HepG2 (cell line): ENCODE results near the gene USP10. TPM values are rescaled to one million over a fixed set of nuclear protein-coding genes. Genes with fewer than 3 reads are reported as not detected.

Experiments
- BATF2 ChIP-seq: sonication (generic); formaldehyde crosslinking; IDR thresholded peaks from 2 replicates; pipeline ENCODE4 v1.8.0; 2022; ENCODE audit warnings: mild to moderate bottlenecking, missing genetic modification reagents, moderate library complexity
- E2F2 ChIP-seq: sonication (generic); formaldehyde crosslinking; IDR thresholded peaks from 2 replicates; pipeline ENCODE4 v1.4.0; 2020; ENCODE audit warnings: missing genetic modification reagents, borderline replicate concordance
- ELF3 ChIP-seq: IDR thresholded peaks from 2 replicates; pipeline ENCODE4 v1.6.1; 2016; ENCODE audit warnings: missing genetic modification reagents, missing compliant biosample characterization
- HDAC2 ChIP-seq: sonication (generic); formaldehyde crosslinking; IDR thresholded peaks from 2 replicates; pipeline ENCODE4 v1.4.0; 2020; ENCODE audit warnings: missing genetic modification reagents
- HNRNPK ChIP-seq: fragments of 200-400 bp; formaldehyde crosslinking; IDR thresholded peaks from 2 replicates; pipeline ENCODE4 v1.6.1; 2018; ENCODE audit warnings: low read length, low read depth, moderate library complexity, mild to moderate bottlenecking; ENCODE audit not compliant: poor library complexity, severe bottlenecking
- JUND ChIP-seq: sonication (generic); formaldehyde crosslinking; IDR thresholded peaks from 2 replicates; pipeline ENCODE4 v1.8.0; 2022; ENCODE audit warnings: mild to moderate bottlenecking, missing genetic modification reagents
- LBX2 ChIP-seq: sonication (generic); formaldehyde crosslinking; IDR thresholded peaks from 2 replicates; pipeline ENCODE4 v1.5.0; 2020; ENCODE audit warnings: missing genetic modification reagents, mild to moderate bottlenecking, borderline replicate concordance
- MATR3 ChIP-seq: sonication (generic); formaldehyde crosslinking; IDR thresholded peaks from 2 replicates; pipeline ENCODE4 v1.4.0; 2020; ENCODE audit warnings: missing genetic modification reagents
- MNT ChIP-seq: fragments of 450-650 bp; IDR thresholded peaks from 2 replicates; pipeline ENCODE4 v1.6.1; 2016
- MXI1 ChIP-seq: IDR thresholded peaks from 3 replicates; pipeline ENCODE4 v1.6.1; 2012; ENCODE audit warnings: low read depth, low read length, inconsistent platforms, borderline replicate concordance
- NKX3-1 ChIP-seq: sonication (generic); formaldehyde crosslinking; IDR thresholded peaks from 2 replicates; pipeline ENCODE4 v1.5.0; 2020; ENCODE audit warnings: missing genetic modification reagents
- PCBP2 ChIP-seq: fragments of 200-400 bp; formaldehyde crosslinking; optimal IDR thresholded peaks from 2 replicates; pipeline ENCODE3; 2018; ENCODE audit warnings: low read length, low read depth; ENCODE audit not compliant: poor library complexity, severe bottlenecking
- POLR2A ChIP-seq, 2 experiments: IDR thresholded peaks; 2 replicates each; pipeline ENCODE4 v1.6.1; 2011; ENCODE audit warnings: low read depth in 2 of 2, low read length in 2 of 2, mild to moderate bottlenecking in 1 of 2, moderate library complexity in 1 of 2; ENCODE audit not compliant: insufficient read depth in 1 of 2
- POLR2AphosphoS5 ChIP-seq: IDR thresholded peaks from 2 replicates; pipeline ENCODE4 v1.6.1; 2012; ENCODE audit warnings: low read depth, low read length
- RAD21 ChIP-seq: fragments of 450-650 bp; formaldehyde crosslinking; IDR thresholded peaks from 2 replicates; pipeline ENCODE4 v1.5.0; 2020; ENCODE audit warnings: mild to moderate bottlenecking
- SAP130 ChIP-seq: IDR thresholded peaks from 2 replicates; pipeline ENCODE4 v1.6.1; 2016; ENCODE audit warnings: low read depth
- SKI ChIP-seq: fragments of 450-650 bp; IDR thresholded peaks from one replicate; pipeline ENCODE4 v1.6.1; 2018; ENCODE audit warnings: mild to moderate bottlenecking; ENCODE audit not compliant: partially characterized antibody
- SRSF9 ChIP-seq: fragments of 200-400 bp; formaldehyde crosslinking; IDR thresholded peaks from 2 replicates; pipeline ENCODE4 v1.6.1; 2018; ENCODE audit warnings: borderline replicate concordance, mild to moderate bottlenecking, low read depth, low read length; ENCODE audit not compliant: insufficient read depth, poor library complexity, severe bottlenecking
- TAF1 ChIP-seq: sonication (generic); formaldehyde crosslinking; IDR thresholded peaks from 2 replicates; pipeline ENCODE4 v1.4.0; 2020; ENCODE audit warnings: missing genetic modification reagents
- TEF ChIP-seq: sonication (generic); formaldehyde crosslinking; IDR thresholded peaks from 2 replicates; pipeline ENCODE4 v1.5.0; 2020; ENCODE audit warnings: missing genetic modification reagents
- ZFP36L1 ChIP-seq: sonication (generic); formaldehyde crosslinking; IDR thresholded peaks from 2 replicates; pipeline ENCODE4 v1.8.0; 2022; ENCODE audit warnings: mild to moderate bottlenecking, missing genetic modification reagents, moderate library complexity
- ZNF30 ChIP-seq: sonication (generic); formaldehyde crosslinking; IDR thresholded peaks from 2 replicates; pipeline ENCODE4 v1.5.0; 2020; ENCODE audit warnings: mild to moderate bottlenecking, missing genetic modification reagents
- ZNF441 ChIP-seq: sonication (generic); formaldehyde crosslinking; IDR thresholded peaks from 2 replicates; pipeline ENCODE4 v1.7.0; 2021; ENCODE audit warnings: missing genetic modification reagents, borderline replicate concordance
- ZNF501 ChIP-seq: sonication (generic); formaldehyde crosslinking; IDR thresholded peaks from 2 replicates; pipeline ENCODE4 v1.5.1; 2020; ENCODE audit warnings: mild to moderate bottlenecking, moderate library complexity, missing genetic modification reagents
- polyA plus RNA-seq, 8 experiments: library from polyadenylated mRNA; depleted of rRNA in 3 of 8; stranded (reverse) in 7 of 8; unstranded in 1 of 8; fragments of >200 nt; fragmentation: Illumina TruSeq in 4 of 8; extraction: Trizol in 4 of 8; gene quantifications; 2 replicates each; pipeline versions ENCODE4 v1.2.1 to v1.2.3, GENCODE V29; 2011 to 2016; ENCODE audit warnings: low read depth in 4 of 8, missing spikeins in 1 of 8, mixed read lengths in 1 of 8; ENCODE audit not compliant: insufficient read depth in 1 of 8
- total RNA-seq, 5 experiments: library from RNA; depleted of rRNA; stranded (reverse); fragments of >200 nt; fragmentation: Illumina TruSeq; extraction: Trizol; gene quantifications; 2 replicates each; pipeline ENCODE4 v1.2.3, GENCODE V29; 2016; ENCODE audit warnings: low read depth in 1 of 5
- TF ChIP-seq, protein P1 (sequence below): sonication (generic); formaldehyde crosslinking; IDR thresholded peaks from 2 replicates; pipeline ENCODE4 v1.9.0; 2022; ENCODE audit warnings: missing genetic modification reagents, mild to moderate bottlenecking, borderline replicate concordance

The USP10 gene
- total and polyA plus RNA-seq, 2 of the 13 experiments (the other 11 are each of a cell fraction or from before 2014, with no cell fraction given) = 79.1 to 122 TPM

GRCh38 chr16:84819644-84820304 is 120.0 kb downstream of the USP10 start, which contains the start of gene CRISPLD2 (continued):
- TF ChIP-seq SAP130 (CRISPR knock-in tag) (peak; percentile 34; the same call in 1 of the 2 replicates), JUND (CRISPR knock-in tag) (no peak), HNRNPK (no peak), MNT (no peak), ZNF441 (CRISPR knock-in tag) (peak; percentile 19; the same call in 1 of the 2 replicates), HDAC2 (CRISPR knock-in tag) (no peak), NKX3-1 (no peak), ZFP36L1 (CRISPR knock-in tag) (no peak), SKI (no peak), POLR2AphosphoS5 (no peak), MATR3 (CRISPR knock-in tag) (peak; percentile 18; the same call in 1 of the 2 replicates), POLR2A (IDR thresholded peaks at IDR 0.05; ENCODE audit: insufficient read depth in 1 of 2, low read depth in 2 of 2, low read length in 2 of 2) (peak; percentile 63 to 80; a peak in 3 of 4 replicates), BATF2 (no peak), MXI1 (peak; percentile 49; the same call in 1 of the 3 replicates), LBX2 (CRISPR knock-in tag) (no peak), E2F2 (CRISPR knock-in tag) (0 out of 2 replicates have a peak, but pooled peaks have one; percentile 22), RAD21 (CRISPR knock-in tag) (0 out of 2 replicates have a peak, but pooled peaks have one; percentile 27), ZNF30 (CRISPR knock-in tag) (no peak), SRSF9 (no peak), TAF1 (CRISPR knock-in tag) (peak; percentile 67; the same call in 1 of the 2 replicates), TEF (no peak), ZNF501 (CRISPR knock-in tag) (no peak), ELF3 (CRISPR knock-in tag) (0 out of 2 replicates have a peak, but pooled peaks have one; percentile 26), PCBP2 (no peak)
- TF ChIP-seq, protein P1, sequence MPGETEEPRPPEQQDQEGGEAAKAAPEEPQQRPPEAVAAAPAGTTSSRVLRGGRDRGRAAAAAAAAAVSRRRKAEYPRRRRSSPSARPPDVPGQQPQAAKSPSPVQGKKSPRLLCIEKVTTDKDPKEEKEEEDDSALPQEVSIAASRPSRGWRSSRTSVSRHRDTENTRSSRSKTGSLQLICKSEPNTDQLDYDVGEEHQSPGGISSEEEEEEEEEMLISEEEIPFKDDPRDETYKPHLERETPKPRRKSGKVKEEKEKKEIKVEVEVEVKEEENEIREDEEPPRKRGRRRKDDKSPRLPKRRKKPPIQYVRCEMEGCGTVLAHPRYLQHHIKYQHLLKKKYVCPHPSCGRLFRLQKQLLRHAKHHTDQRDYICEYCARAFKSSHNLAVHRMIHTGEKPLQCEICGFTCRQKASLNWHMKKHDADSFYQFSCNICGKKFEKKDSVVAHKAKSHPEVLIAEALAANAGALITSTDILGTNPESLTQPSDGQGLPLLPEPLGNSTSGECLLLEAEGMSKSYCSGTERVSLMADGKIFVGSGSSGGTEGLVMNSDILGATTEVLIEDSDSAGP (CRISPR knock-in tag) = peak; percentile 56; the same call in 1 of the 2 replicates
